GM21528 (cell line): Measurements from ENCODE around the gene MYO5B.

Experiments used
- ATAC-seq: cut with Tn5 transposase; IDR thresholded peaks from one replicate; pipeline ENCODE4 v1.9.1; 2021; ENCODE audit warnings: mild to moderate bottlenecking, moderate library complexity; ENCODE audit not compliant: unreplicated experiment, low FRiP score

Gene MYO5B

DNA sequence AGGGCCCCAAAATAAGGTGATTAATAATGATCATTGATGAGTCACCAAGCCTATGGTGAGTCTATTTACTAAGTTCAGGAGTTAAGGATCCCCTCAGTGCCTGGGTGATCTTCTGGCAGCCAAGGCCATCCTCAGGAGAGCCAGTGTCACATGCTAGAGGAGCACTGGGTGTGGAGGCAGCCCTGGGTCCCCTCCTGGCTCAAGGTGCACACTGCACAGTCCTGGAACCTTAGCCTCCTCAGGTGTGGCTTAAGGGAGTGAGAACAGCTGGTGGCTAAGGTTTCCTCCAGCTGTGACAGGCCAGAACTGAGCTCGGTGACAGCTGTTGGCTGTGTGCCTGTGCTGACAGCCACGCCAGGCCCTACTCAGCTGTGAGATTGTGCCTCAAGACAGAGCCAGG, 329.5 kb downstream of the MYO5B start:
- no peak for ATAC-seq

DNA sequence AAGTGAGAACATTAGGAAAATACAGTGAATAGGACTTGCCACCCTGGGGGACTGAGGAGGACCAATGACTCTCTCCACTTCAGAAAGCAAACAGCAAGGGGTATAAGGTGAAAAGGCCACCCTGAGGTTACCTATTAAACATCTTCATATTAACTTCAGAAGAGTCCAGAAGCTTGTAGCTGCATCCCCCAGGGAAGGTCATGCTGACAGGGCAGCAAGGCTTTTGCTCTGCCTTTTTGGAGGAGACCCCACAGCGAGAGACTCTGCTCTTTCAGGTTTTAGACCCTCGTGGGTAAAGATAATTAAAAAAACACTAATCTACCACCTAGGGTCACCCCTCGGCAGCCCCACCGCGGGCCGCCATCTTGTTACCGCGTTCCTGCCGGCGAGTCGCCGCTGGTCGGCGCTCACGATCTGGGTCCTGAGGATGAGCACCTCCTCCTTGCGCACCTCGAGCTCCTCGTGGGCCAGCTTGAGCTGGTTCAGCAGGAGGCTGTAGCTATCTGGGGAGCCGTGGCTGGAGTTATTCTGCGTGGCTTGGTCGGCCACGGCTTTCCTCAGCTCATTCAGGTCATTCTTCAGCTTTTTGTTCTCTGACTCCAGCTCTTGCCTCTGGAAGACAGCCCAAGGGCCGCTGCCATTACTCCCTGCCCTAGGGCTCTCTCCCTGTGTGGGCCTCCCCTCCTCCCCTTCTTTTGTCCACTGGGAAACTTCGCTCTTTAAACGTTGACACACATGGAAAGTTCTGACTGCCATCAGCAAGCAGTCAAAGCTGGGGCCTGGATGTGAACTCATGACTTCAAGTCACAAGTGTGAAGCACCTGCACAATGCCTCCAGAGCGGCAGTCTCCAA, 331.0 kb downstream of the MYO5B start:
- no peak for ATAC-seq

DNA sequence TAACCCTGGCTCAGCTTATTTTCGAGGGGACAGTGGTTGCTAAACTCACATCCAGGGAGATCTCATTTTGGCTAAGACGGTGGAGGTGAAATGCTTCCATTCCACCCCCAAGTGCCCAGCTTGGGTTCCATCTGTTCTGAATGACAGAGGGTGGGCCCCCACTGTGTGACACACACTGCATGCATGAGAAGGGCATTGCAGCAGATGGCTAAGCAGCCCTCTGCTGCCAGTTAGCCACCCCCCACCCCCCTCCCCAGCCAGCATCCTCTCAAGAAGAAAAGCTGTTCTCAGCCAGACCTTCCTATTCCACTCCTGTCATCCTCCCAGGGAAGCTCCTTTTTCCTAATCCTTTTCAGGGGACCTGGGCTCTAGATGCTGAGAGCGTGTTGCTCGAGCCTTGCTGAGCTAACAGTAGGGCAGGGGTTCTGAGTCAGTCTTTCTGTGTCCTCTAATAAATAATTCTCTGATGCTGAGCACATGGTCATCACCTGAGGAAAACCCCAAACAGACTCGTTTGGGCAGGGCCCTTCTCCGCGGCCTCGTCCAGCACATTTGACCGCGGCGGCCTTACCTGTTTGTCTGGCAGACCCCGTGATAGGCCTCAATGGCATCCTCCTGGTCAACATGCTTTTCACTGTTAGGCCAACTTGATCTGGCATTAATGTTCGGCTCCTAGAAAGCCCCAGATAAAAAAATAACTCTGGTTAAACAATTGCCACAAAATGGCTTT, 332.1 kb downstream of the MYO5B start:
- ATAC-seq, result no peak

- no peak for ATAC-seq
Measured at GRCh38 chr18:49861659-49862058, 333.3 kb downstream of the MYO5B start.

- no peak for ATAC-seq
Measured at GRCh38 chr18:49859725-49860124, 335.2 kb downstream of the MYO5B start.

GRCh38 chr18:49859021-49859359, 336.0 kb downstream of the MYO5B start:
- no peak for ATAC-seq

- ATAC-seq, result no peak
Measured at GRCh38 chr18:49858309-49859020, 336.5 kb downstream of the MYO5B start.

- no peak for ATAC-seq
Measured at GRCh38 chr18:49857708-49858107, 337.2 kb downstream of the MYO5B start.

DNA sequence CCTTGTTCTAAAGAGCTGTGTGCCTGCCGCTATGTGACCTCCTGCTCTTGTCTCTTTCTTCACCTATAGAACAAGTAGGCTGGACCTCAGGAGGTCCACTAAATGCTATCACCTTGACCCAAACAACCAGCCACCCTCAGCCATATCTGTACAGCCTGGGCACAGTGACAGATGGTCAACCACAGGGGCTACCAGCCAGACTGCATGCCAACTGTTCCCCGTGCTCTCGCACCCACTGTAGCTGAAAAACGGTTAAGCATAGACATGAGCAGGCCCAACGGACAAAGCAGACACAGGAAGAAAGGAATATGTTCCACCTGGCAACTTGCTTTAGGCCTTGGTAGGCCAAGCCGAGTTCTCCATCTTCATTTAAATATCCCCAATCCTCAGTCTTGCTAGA, 338.5 kb downstream of the MYO5B start:
- no peak for ATAC-seq

- ATAC-seq, result no peak
Measured at GRCh38 chr18:49855711-49856415, 339.1 kb downstream of the MYO5B start.

DNA sequence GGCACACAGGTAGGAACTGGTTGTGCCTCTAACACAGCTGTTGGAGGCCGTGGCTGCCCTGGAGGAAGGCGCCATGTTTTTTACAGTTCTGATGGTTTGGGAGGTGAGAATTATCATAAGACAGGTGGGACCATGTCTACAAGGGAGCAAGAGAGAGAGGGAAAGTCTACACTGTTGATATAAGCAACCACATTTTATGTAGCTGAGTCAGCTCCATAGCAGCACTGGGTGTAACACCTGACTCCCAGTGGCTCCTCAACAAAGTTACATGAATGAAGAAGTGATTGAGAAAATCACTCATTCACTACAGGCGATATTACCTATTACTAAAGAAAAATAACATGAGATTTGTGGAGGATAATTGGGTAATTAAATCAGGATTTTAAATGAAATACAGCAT, 340.3 kb downstream of the MYO5B start:
- ATAC-seq, result no peak

- ATAC-seq, result no peak
Measured at GRCh38 chr18:49853436-49853835, 341.5 kb downstream of the MYO5B start.

- ATAC-seq, result no peak
Measured at GRCh38 chr18:49853011-49853410, 341.9 kb downstream of the MYO5B start.

- ATAC-seq, result no peak
Measured at GRCh38 chr18:49851624-49852023, 343.3 kb downstream of the MYO5B start.

GRCh38 chr18:49850636-49851035, 344.3 kb downstream of the MYO5B start:
- no peak for ATAC-seq

DNA sequence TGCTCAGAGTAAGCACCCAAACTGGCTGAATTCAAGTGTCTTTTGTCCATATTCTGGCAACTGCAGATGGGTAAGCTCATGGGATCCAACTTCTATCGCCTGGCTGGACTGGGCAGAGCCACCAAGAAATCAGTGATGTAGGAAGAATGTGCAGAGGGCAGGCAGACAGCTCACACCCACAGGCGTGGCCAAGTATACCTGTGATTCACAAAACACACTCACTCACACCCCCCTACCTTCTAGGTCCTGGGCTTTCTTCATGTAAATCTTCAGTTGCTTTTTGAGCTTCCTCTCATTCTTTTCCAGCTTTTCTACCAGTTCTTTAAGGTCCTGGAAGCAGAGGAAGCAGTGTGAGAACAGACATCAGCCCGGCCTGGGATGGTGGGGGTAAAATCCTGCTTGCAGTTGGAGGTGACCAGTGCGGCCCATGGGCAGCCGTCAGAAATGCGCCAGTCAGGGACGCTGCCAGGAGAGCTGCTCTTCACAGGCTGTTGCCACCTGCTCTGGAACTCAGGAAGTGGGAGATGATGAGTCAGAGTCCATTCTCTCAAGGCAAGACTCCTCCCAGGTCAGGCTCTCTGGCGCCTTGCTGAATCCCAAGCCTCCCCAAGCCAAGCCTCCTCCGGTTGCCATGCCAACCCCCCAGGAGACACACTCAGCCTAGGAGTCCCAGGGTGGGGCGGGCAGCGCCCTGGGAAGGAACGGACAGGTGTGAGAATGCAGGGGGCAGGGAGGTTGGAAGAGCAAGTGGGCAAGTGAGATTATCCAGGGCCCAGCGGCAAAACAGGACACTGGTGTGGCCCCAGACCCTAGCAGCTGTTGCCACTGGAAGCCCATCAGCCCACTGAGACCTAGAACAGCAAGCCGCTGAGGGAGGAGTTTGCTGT, 345.4 kb downstream of the MYO5B start:
- no peak for ATAC-seq

DNA sequence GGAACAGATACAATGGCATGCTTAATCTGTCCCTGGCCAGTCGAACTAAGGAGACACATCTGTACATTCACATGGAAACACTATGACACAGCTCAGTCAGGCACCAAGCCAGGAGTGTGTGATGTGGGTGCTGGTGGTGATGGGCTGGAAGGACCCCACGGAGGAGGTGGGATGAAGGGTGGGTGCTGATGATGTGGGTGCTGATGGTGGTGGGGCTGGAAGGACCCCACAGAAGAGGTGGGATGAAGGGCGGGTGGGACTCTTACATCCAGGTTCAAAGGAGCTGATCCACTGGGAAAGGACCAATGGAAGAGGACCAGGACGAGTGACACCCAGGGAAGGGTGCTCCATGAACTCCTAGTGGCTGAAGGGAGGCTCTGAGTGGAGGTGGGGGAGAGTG, 346.8 kb downstream of the MYO5B start:
- no peak for ATAC-seq

DNA sequence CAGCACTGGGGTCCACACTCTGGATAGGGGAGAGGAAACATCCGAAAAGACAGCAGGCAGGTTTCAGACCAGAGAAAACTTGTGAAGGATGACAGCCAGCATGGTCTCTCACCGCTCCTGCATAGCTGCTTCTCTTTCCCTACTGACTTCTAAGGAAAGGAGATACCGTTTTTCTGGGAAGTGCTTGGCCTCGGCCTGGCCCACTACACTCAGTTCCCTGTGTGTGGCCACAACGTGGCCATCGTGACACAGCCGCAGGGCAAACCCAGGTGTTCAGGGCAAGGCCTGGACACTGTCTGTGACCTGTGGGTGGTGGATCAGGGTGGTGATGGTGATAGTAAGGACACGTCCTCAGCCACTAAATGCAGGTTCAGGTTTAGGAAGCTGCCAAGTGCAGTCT, 347.4 kb downstream of the MYO5B start:
- no peak for ATAC-seq

DNA sequence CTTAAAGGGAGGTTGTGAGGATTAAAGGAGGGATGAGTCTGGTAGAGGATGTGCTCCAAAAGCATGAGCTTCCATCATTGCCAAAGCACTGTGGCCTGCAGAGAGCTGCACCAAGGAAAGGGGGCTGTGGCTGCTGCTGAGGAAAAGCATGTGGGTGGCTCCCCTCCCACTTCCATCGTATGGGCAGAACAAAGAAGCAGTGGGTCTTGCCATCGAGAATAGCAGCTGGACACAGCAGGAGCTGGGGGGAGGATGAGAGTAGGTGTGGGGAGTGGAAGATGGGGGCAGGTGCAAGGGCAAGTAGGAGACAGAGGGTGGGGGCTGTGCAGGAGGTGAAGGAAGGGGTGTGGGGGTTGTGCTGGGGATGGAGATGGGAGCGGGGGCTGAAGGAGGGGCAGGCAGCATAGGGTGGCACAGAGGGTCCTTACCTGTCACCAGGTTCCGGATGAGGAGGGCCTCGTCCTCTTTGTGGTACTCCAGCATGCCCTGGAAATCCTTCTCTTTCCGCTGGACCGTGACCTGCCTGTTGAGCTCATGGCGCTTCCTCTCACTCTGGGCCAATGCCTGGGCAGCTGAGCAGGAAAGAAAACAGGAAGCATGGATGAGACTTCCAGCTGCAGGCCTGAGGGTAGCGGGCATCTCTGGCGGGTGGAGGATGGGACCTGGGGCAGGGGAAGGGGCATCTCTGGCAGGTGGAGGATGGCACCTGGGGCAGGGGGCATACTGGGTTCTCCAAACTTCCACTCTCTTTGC, 348.1 kb downstream of the MYO5B start:
- ATAC-seq, result no peak
